ENCODE results near the gene KRT15.

GRCh38 chr17:41512546-41513167, 6.0 kb downstream of the KRT15 start:
- TF ChIP-seq CTCF (IDR thresholded peaks at IDR 0.05; ENCODE audit: insufficient read depth, low read depth, low read length) (no peak), EZH2 (IDR thresholded peaks at IDR 0.05; ENCODE audit: insufficient read depth, low read length) (no peak)

All from astrocyte (in vitro differentiated cells and primary cell).